Upper lobe of right lung (tissue), 1 donor: ENCODE results near the gene ORC3. TPM values are rescaled to one million over a fixed set of nuclear protein-coding genes. Genes with fewer than 3 reads are reported as not detected.

Experiments used
- ATAC-seq: fragments of 200-7000 bp; cut with Tn5 transposase; one replicate; pipeline ENCODE4 v1.9.1; 2020; ENCODE audit warnings: mild to moderate bottlenecking, moderate library complexity
- DNase-seq: peaks from one replicate; pipeline ENCODE4 v3.0.0-alpha.2; 2020
- H3K27ac ChIP-seq: fragments of 200-600 bp; one replicate; pipeline ENCODE4 v1.8.0; 2022
- H3K27me3 ChIP-seq: fragments of 200-600 bp; one replicate; pipeline ENCODE4 v1.8.0; 2022; ENCODE audit warnings: mild to moderate bottlenecking
- H3K36me3 ChIP-seq: fragments of 200-600 bp; one replicate; pipeline ENCODE4 v1.8.0; 2022
- H3K4me1 ChIP-seq: fragments of 200-600 bp; one replicate; pipeline ENCODE4 v1.8.0; 2022
- H3K4me3 ChIP-seq: fragments of 200-600 bp; one replicate; pipeline ENCODE4 v1.8.0; 2022; ENCODE audit warnings: mild to moderate bottlenecking
- H3K9me3 ChIP-seq: fragments of 200-600 bp; one replicate; pipeline ENCODE4 v1.8.0; 2022
- CTCF ChIP-seq: fragments of 200-600 bp; IDR thresholded peaks from one replicate; pipeline ENCODE4 v1.8.0; 2022; ENCODE audit warnings: antibody characterized with exemption
- intact Hi-C: fragments of 100-400 bp; cut with DNase I; formaldehyde crosslinking; loops from one replicate; pipeline ENCODE4 v1.11.0; 2022
- total RNA-seq: library from RNA; stranded (reverse); fragmentation: NEBNext Ultra II Directional; extraction: Animal tissue kit (Norgen Biotek cat#: 25700); gene quantifications from one replicate; pipeline ENCODE4 v1.2.1, GENCODE V29; 2021
- donor health status: DM: no; HTN: yes; CAD: no; lungs with severe emphysema.

ORC3 gene
- total RNA-seq, 1 donor from 2014 or later = 16.2 TPM

- no peak for ATAC-seq
- Histone ChIP-seq H3K36me3 (no peaks in the 10 kb centered on the region), H3K9me3 (no peaks in the 10 kb centered on the region), H3K27ac (peak overlapping the region; percentile 99), H3K4me1 (peaks cover 52% of the 10 kb centered on the region), H3K4me3 (peak overlapping the region; percentile 95), H3K27me3 (no peaks in the 10 kb centered on the region)
- intact Hi-C loops = no loop called here
- DNase-seq = no peak
- no peak for TF ChIP-seq CTCF
These were observed 107.9 kb downstream of the ORC3 start for GRCh38 chr6:87697581-87698546.

- Histone ChIP-seq H3K9me3 (no peaks in the 10 kb centered on the region), H3K4me3 (peak overlapping the region; percentile 95), H3K4me1 (peaks cover 51% of the 10 kb centered on the region), H3K27ac (peak overlapping the region; percentile 99), H3K36me3 (no peaks in the 10 kb centered on the region), H3K27me3 (no peaks in the 10 kb centered on the region)
- DNase-seq = no peak
- no peak for TF ChIP-seq CTCF
- ATAC-seq = no peak
- intact Hi-C loops = no loop called here
These were observed 108.6 kb downstream of the ORC3 start for GRCh38 chr6:87698547-87699006.

- peaks cover 41% of the 10 kb centered on the region for H3K4me1 ChIP-seq
- ATAC-seq = no peak
These were observed 109.6 kb downstream of the ORC3 start for GRCh38 chr6:87699576-87699975.

GRCh38 chr6:87700397-87701343, 110.7 kb downstream of the ORC3 start:
- ATAC-seq (peak; percentile 7), DNase-seq (no peak)

More at GRCh38 chr6:87699576-87699975, 109.6 kb downstream of the ORC3 start:
- intact Hi-C loops = no loop called here
- Histone ChIP-seq H3K36me3 (no peaks in the 10 kb centered on the region), H3K27me3 (no peaks in the 10 kb centered on the region), H3K4me3 (peak overlapping the region; percentile 95), H3K9me3 (no peaks in the 10 kb centered on the region), H3K27ac (peak overlapping the region; percentile 99)
- TF ChIP-seq CTCF = no peak
- no peak for DNase-seq

More at GRCh38 chr6:87700397-87701343, 110.7 kb downstream of the ORC3 start:
- TF ChIP-seq CTCF = no peak
- Histone ChIP-seq H3K27me3 (no peaks in the 10 kb centered on the region), H3K4me1 (peaks cover 33% of the 10 kb centered on the region), H3K27ac (peak overlapping the region; percentile 99), H3K9me3 (no peaks in the 10 kb centered on the region), H3K36me3 (no peaks in the 10 kb centered on the region), H3K4me3 (peak overlapping the region; percentile 95)
- intact Hi-C loops = no loop called here
